Astrocyte of the spinal cord (primary cell): ENCODE measurements around the gene LYZL1.

Experiments used
- DNase-seq: peaks from one replicate; pipeline ENCODE4 v3.0.0; 2011; ENCODE audit warnings: low read depth, low spot score
- H3K4me3 ChIP-seq: 2 replicates; pipeline ENCODE4 v1.5.1; 2011; ENCODE audit warnings: low read depth, mild to moderate bottlenecking, low read length, moderate library complexity
- CTCF ChIP-seq: IDR thresholded peaks from 2 replicates; pipeline ENCODE4 v1.5.1; 2012; ENCODE audit warnings: low read depth, mild to moderate bottlenecking, low read length, inconsistent platforms
- in situ Hi-C: cut with HindIII; loops from 2 replicates; pipeline ENCODE4 v1.10.0; 2017; ENCODE audit warnings: low sequenced_read_pairs

Gene LYZL1

GRCh38 chr10:29321656-29322055, 32.8 kb downstream of the LYZL1 start:
- DNase-seq, result no peak
- in situ Hi-C loops, result no loop called here
- no peak overlapping the region for H3K4me3 ChIP-seq
- TF ChIP-seq CTCF, result no peak

GRCh38 chr10:29322918-29323317, 34.0 kb downstream of the LYZL1 start:
- in situ Hi-C loops, result no loop called here
- TF ChIP-seq CTCF, result no peak
- H3K4me3 ChIP-seq, result no peak overlapping the region
- no peak for DNase-seq

GRCh38 chr10:29323367-29323766, 34.5 kb downstream of the LYZL1 start:
- no peak overlapping the region for H3K4me3 ChIP-seq
- in situ Hi-C loops, result no loop called here
- no peak for DNase-seq
- TF ChIP-seq CTCF, result no peak

- no peak for TF ChIP-seq CTCF
- peak; percentile 63 for DNase-seq
- H3K4me3 ChIP-seq, result no peak overlapping the region
- in situ Hi-C loops, result no loop called here
Measured at GRCh38 chr10:29324220-29324841, 35.5 kb downstream of the LYZL1 start.

- H3K4me3 ChIP-seq, result no peak overlapping the region
- no peak for DNase-seq
- no peak for TF ChIP-seq CTCF
- in situ Hi-C loops, result no loop called here
Measured at GRCh38 chr10:29326299-29326698, 37.4 kb downstream of the LYZL1 start.

GRCh38 chr10:29326886-29327745, 38.2 kb downstream of the LYZL1 start:
- no peak overlapping the region for H3K4me3 ChIP-seq
- in situ Hi-C loops, result no loop called here
- DNase-seq, result no peak
- TF ChIP-seq CTCF, result no peak
